Cardiac muscle cell (in vitro differentiated cells and primary cell): ENCODE data around the gene CYP2C19. TPM values are rescaled to one million over a fixed set of nuclear protein-coding genes. Genes with fewer than 3 reads are reported as not detected.
"Not testable (repeated sequence)": the region's sequence is repeated elsewhere in the genome, so short reads cannot be mapped to it uniquely, and the experiment has no call there.

Source experiments
- DNase-seq, 2 donors: peaks; one replicate each; pipeline versions ENCODE4 v3.0.0 to v3.0.0-alpha.2; 2010 to 2017; ENCODE audit warnings: low read depth in 1 of 2, low spot score in 1 of 2
- H3K27ac ChIP-seq: fragments of 200-600 bp; sonication (generic); 2 replicates; pipeline ENCODE4 v1.5.1; 2016
- H3K27me3 ChIP-seq: fragments of 200-600 bp; sonication (generic); 2 replicates; pipeline ENCODE4 v1.6.0; 2016; ENCODE audit warnings: control low read depth
- H3K36me3 ChIP-seq: fragments of 200-600 bp; sonication (generic); 2 replicates; pipeline ENCODE4 v1.5.1; 2016; ENCODE audit warnings: control low read depth
- H3K4me1 ChIP-seq: fragments of 200-600 bp; sonication (generic); 2 replicates; pipeline ENCODE4 v1.8.1; 2017; ENCODE audit warnings: low read depth, mild to moderate bottlenecking, mixed run types
- H3K4me3 ChIP-seq: fragments of 200-600 bp; sonication (generic); 2 replicates; pipeline ENCODE4 v1.5.1; 2016; ENCODE audit warnings: mild to moderate bottlenecking
- H3K9me3 ChIP-seq: fragments of 200-600 bp; sonication (generic); 2 replicates; pipeline ENCODE4 v1.5.1; 2017; ENCODE audit warnings: low read depth, mild to moderate bottlenecking, control low read depth
- polyA plus RNA-seq: library from polyadenylated mRNA; unstranded; fragments of >200 nt; fragmentation: Nextera tagmentation; extraction: Ambion mirVana; gene quantifications from 2 replicates; pipeline ENCODE4 v1.2.1, GENCODE V29; 2016
- total RNA-seq: library from RNA; depleted of rRNA; stranded (reverse); fragments of >200 nt; gene quantifications from 2 replicates; pipeline ENCODE4 v1.2.3, GENCODE V29; 2016
- TF ChIP-seq, protein P1 (sequence below): IDR thresholded peaks from 2 replicates; pipeline ENCODE4 v1.5.1; 2012; ENCODE audit warnings: low read depth, mild to moderate bottlenecking, low read length

The CYP2C19 gene
- total and polyA plus RNA-seq, 2 experiments from 2014 or later, result not detected

DNA sequence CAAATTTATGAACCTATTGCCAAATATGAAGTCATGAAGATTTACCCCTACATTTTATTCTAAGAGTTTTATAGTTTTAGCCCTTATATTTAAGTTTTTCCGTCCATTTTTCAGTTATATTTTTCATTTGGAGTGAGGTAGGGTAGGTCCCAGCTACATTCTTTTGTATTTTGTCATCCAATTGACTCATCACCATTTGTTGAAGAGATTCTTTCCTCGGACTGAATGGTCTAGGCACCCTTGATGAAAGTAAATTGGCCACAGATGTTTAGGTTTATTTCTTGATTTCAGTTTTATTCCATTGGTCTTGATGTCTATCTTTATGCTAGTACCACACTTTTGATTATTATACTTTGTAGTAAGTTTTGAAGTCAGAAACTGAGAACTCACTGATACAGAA is 22.7 kb downstream of the CYP2C19 start:
- Histone ChIP-seq H3K4me3 (no peak overlapping the region), H3K9me3 (no peaks in the 10 kb centered on the region), H3K4me1 (peaks cover 6% of the 10 kb centered on the region), H3K36me3 (no peaks in the 10 kb centered on the region), H3K27ac (no peak overlapping the region), H3K27me3 (no peaks in the 10 kb centered on the region)
- TF ChIP-seq, protein P1, sequence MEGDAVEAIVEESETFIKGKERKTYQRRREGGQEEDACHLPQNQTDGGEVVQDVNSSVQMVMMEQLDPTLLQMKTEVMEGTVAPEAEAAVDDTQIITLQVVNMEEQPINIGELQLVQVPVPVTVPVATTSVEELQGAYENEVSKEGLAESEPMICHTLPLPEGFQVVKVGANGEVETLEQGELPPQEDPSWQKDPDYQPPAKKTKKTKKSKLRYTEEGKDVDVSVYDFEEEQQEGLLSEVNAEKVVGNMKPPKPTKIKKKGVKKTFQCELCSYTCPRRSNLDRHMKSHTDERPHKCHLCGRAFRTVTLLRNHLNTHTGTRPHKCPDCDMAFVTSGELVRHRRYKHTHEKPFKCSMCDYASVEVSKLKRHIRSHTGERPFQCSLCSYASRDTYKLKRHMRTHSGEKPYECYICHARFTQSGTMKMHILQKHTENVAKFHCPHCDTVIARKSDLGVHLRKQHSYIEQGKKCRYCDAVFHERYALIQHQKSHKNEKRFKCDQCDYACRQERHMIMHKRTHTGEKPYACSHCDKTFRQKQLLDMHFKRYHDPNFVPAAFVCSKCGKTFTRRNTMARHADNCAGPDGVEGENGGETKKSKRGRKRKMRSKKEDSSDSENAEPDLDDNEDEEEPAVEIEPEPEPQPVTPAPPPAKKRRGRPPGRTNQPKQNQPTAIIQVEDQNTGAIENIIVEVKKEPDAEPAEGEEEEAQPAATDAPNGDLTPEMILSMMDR, result no peak
- no peak for DNase-seq

DNA sequence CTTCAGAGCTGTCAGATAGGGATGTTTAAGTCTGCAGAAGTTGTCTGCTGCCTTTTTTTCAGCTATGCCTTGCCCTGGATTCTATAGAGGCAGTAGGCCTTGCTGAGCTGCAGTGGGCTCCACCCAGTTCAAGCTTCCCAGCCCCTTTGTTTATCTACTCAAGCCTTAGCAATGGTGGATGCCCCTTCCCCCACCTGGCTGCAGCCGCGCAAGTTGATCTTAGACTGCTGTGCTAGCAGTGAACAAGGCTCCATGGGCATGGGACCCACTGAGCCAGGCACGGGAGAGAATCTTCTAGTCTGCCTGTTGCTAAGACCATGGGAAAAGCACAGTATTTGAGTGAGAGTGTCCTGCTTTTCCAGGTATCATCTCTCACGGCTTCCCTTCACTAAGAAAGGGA is 38.1 kb downstream of the CYP2C19 start:
- H3K4me3 ChIP-seq, H3K27ac ChIP-seq, H3K27me3 ChIP-seq, H3K4me1 ChIP-seq, DNase-seq, H3K36me3 ChIP-seq, H3K9me3 ChIP-seq: not testable (repeated sequence)

DNA sequence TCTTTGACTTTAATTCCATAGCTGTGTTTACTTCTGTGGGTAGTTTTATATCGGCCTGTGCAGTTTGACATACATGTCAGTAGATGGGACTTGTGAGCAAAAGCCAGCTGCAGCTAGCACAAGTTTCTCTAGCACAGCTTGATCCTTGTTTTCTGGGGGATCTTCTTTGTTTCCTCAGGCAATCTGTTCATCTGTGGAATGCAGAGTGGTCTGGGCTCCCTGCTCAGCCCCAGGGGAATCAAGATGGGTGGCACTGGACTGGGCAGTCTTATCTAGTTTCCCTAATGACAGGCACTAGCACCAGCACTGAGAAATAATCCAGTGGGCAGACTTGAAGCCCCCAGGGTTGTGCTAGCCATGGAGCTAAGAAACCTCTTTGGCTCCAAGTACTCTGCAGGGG is 40.8 kb downstream of the CYP2C19 start:
- no peak for DNase-seq
- Histone ChIP-seq H3K9me3 (no peaks in the 10 kb centered on the region), H3K4me1 (no peaks in the 10 kb centered on the region), H3K36me3 (no peaks in the 10 kb centered on the region), H3K27ac (no peak overlapping the region), H3K27me3 (no peaks in the 10 kb centered on the region), H3K4me3 (no peak overlapping the region)
- TF ChIP-seq, protein P1, result no peak

DNA sequence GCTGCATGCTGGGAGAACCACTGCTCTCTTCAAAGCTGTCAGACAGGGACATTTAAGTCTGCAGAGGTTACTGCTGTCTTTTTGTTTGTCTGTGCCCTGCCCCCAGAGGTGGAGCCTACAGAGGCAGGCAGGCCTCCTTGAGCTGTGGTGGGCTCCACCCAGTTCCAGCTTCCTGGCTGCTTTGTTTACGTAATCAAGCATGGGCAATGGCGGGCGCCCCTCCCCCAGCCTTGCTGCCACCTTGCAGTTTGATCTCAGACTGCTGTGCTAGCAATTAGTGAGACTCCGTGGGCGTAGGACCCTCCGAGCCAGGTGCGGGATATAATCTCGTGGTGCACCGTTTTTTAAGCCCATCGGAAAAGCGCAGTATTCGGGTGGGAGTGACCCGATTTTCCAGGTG is 67.5 kb downstream of the CYP2C19 start:
- H3K36me3 ChIP-seq, H3K4me3 ChIP-seq, H3K9me3 ChIP-seq, H3K27me3 ChIP-seq, H3K27ac ChIP-seq, H3K4me1 ChIP-seq, DNase-seq: not testable (repeated sequence)

DNA sequence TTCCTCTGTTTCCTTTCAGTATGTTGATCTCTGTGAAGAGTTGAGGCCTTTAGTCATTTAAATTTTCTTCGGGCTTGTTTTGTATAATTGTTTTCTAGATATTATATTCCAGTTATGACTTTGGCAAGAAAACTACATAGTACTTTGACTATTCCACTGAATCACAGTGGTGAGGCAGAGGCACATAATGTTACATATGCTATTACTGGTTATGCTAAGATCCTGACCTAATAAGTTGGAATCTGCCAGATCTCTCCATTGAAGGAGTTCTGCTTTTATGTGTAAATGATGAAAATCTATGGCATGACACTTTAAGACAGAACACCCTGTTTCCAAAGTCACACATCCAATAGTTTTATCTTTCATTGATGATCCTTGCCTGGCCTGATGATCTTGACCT is 83.7 kb downstream of the CYP2C19 start:
- Histone ChIP-seq H3K27ac (no peak overlapping the region), H3K36me3 (no peaks in the 10 kb centered on the region)
- TF ChIP-seq, protein P1, result no peak

DNA sequence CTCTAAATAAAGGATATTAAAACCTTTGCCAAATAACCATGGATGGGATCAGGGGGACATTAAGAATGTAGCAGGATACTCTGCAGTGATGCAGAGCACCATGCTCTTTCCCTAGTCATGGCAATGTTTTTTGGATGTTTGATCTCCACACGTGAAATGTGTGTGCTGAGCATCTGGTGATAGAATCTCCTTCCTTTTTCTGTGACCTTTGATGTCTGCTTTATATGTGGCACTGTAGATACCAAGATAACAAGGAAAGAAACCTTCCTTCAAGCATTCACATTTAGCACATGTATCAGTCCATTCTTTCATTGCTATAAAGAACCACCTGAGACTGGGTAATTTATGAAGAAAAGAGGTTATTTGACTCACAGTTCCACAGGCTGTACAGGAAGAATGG is 88.3 kb downstream of the CYP2C19 start:
- H3K4me3 ChIP-seq, result no peak overlapping the region
- DNase-seq, result no peak
- H3K27me3 ChIP-seq, result no peaks in the 10 kb centered on the region
- H3K27ac ChIP-seq, result no peak overlapping the region
- TF ChIP-seq, protein P1, result no peak
- no peaks in the 10 kb centered on the region for H3K4me1 ChIP-seq
- H3K9me3 ChIP-seq, result no peaks in the 10 kb centered on the region
- no peaks in the 10 kb centered on the region for H3K36me3 ChIP-seq

More for the DNA sequence above, 83.7 kb downstream of the CYP2C19 start:
- Histone ChIP-seq H3K27me3 (no peaks in the 10 kb centered on the region), H3K4me3 (no peak overlapping the region), H3K4me1 (no peaks in the 10 kb centered on the region), H3K9me3 (no peaks in the 10 kb centered on the region)
- DNase-seq, result no peak

DNA sequence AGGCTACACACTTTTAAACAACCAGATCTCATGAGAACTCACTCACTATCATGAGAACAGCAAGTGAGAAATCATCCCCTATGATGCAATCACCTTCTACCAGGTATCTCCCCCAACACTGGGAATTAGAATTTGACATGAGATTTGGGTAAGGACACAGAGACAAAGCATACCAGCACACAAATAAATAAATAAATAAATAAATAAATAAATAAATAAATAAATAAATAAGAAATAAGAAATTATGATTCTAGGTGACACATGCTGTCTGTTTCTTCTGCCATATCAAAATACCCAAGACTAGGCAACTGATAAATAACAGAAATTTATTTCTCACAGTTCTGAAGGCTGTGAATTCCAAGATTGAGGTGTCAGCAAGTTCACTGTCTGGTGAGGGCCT is 88.8 kb downstream of the CYP2C19 start:
- Histone ChIP-seq H3K4me3 (no peak overlapping the region), H3K9me3 (no peaks in the 10 kb centered on the region), H3K27ac (no peak overlapping the region), H3K4me1 (no peaks in the 10 kb centered on the region), H3K27me3 (no peaks in the 10 kb centered on the region), H3K36me3 (no peaks in the 10 kb centered on the region)
- no peak for DNase-seq
- TF ChIP-seq, protein P1, result no peak
